Effector memory CD8-positive, alpha-beta T cell (primary cell): ENCODE results near the gene GZMB.

Experiments used
- ATAC-seq: fragments of 150-1000 bp; cut with Tn5 transposase; replicated peaks from 2 replicates; pipeline ENCODE4 v1.10.0; 2021; ENCODE audit warnings: mild to moderate bottlenecking, moderate library complexity
- DNase-seq, 3 experiments: peaks; one replicate each; pipeline ENCODE4 v3.0.0; 2021
- H3K27ac Mint-ChIP-seq, 2 donors: one replicate each; pipeline ENCODE4 v1.8.0; 2022; ENCODE audit warnings: mild to moderate bottlenecking in 2 of 2, mixed read lengths in 2 of 2, moderate library complexity in 2 of 2
- H3K27me3 Mint-ChIP-seq, 2 donors: one replicate each; pipeline ENCODE4 v1.8.0; 2022; ENCODE audit warnings: mixed read lengths in 2 of 2
- H3K36me3 Mint-ChIP-seq: one replicate; pipeline ENCODE4 v1.8.0; 2022; ENCODE audit warnings: mild to moderate bottlenecking, moderate library complexity, mixed read lengths; ENCODE audit not compliant: insufficient read depth
- H3K4me1 Mint-ChIP-seq, 2 donors: one replicate each; pipeline ENCODE4 v1.8.0; 2022; ENCODE audit warnings: low read depth in 2 of 2, mixed read lengths in 2 of 2
- H3K4me3 Mint-ChIP-seq, 2 donors: one replicate each; pipeline ENCODE4 v1.8.0; 2022; ENCODE audit warnings: mild to moderate bottlenecking in 2 of 2, mixed read lengths in 2 of 2, moderate library complexity in 2 of 2
- H3K9me3 Mint-ChIP-seq, 2 donors: one replicate each; pipeline ENCODE4 v1.8.0; 2022; ENCODE audit warnings: mixed read lengths in 2 of 2
- total RNA-seq, 9 experiments: gene quantifications; one replicate each; lab custom pipeline; 2026; lab: John Stamatoyannopoulos, UW

Gene GZMB, protein sequence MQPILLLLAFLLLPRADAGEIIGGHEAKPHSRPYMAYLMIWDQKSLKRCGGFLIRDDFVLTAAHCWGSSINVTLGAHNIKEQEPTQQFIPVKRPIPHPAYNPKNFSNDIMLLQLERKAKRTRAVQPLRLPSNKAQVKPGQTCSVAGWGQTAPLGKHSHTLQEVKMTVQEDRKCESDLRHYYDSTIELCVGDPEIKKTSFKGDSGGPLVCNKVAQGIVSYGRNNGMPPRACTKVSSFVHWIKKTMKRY
- total RNA-seq: 1.9 to 575 (median 192) reads per million in 9 experiments

DNA sequence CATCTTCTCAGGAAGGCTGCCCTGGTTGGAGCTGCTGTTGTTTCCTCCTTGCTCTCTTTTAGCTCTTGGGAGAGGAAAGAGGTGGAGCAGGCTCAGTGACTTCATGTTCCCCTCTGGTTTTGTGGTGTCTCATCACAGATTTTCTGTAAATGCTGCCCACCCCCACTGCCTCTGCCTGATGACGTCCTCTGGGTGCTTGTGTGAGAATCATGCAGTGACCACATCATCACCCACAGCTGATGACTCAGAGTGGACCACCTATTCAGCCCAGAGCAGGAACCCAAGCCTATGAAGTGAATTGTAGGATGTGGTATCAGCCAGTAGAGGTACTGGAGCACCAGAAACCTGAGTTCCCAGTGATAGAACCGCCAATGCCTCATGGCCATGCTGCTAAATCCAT is at the start of gene GZMB:
Gene GZMB, minus strand, starts transcription at position 33 of the 400 bp plus-strand sequence. Its CDS starts 30 bp downstream, at position 3.
- Mint-ChIP-seq H3K36me3 (peaks cover 47% of the 10 kb centered on the region), H3K4me3 (peak within 1 kb of the TSS; percentile 87 to 88), H3K4me1 (peaks cover 42 to 43% of the 10 kb centered on the region in 2 donors), H3K9me3 (no peaks in the 10 kb centered on the region), H3K27me3 (no peaks in the 10 kb centered on the region), H3K27ac (peak within 1 kb of the TSS; percentile 97 to 98)
- ATAC-seq (peak; percentile 96), DNase-seq (peak; percentile 73 to 85 (median 78))

DNA sequence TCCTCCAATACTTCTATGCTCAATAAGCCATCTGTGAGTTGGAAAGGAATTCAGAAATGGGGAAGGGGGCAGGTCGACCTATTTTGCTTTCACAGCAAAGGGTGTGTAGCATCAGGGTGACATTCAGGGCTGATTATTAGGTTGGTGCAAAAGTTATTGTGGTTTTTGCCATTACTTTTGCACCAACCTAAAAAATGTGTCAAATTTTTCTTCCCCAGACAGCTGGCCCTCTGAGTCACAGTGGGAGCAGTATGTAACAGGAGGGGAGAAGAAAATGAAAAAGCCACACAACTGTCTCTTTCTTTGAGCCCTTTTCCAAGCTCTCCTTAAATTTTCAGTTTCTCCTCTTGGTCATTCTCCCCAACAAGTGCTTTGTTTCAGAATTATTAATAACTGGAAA is 47.1 kb upstream of the GZMB start:
- Mint-ChIP-seq H3K9me3 (no peaks in the 10 kb centered on the region), H3K36me3 (peaks cover 4% of the 10 kb centered on the region), H3K4me3 (peak overlapping the region; percentile 93 to 96), H3K27ac (peak overlapping the region; percentile 90 to 95), H3K4me1 (peaks cover 41 to 64% of the 10 kb centered on the region in 2 donors), H3K27me3 (no peaks in the 10 kb centered on the region)
- ATAC-seq (no peak), DNase-seq (no peak)

DNA sequence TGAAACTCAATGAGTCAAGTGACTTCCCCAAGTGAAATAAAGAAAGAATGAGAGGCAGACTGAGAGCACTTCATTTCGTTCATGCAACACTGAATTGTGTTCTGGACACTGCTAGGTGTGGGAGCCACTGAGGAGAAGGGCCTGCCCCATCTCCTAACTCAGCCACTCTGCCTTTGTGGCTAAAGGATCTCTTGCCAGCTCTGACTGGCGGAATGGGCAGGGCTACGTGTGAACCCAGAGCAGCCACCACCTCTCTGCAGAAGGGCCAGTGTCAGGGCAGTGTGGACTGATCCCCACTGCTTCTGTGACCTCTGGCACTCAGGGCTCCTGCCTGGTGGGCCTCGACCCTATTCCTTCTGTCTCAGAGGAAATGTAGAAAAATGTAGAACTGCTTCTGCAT is 46.5 kb upstream of the GZMB start:
- DNase-seq: no peak
- peaks cover 43 to 68% of the 10 kb centered on the region in 2 donors for H3K4me1 Mint-ChIP-seq
- no peaks in the 10 kb centered on the region for H3K27me3 Mint-ChIP-seq

DNA sequence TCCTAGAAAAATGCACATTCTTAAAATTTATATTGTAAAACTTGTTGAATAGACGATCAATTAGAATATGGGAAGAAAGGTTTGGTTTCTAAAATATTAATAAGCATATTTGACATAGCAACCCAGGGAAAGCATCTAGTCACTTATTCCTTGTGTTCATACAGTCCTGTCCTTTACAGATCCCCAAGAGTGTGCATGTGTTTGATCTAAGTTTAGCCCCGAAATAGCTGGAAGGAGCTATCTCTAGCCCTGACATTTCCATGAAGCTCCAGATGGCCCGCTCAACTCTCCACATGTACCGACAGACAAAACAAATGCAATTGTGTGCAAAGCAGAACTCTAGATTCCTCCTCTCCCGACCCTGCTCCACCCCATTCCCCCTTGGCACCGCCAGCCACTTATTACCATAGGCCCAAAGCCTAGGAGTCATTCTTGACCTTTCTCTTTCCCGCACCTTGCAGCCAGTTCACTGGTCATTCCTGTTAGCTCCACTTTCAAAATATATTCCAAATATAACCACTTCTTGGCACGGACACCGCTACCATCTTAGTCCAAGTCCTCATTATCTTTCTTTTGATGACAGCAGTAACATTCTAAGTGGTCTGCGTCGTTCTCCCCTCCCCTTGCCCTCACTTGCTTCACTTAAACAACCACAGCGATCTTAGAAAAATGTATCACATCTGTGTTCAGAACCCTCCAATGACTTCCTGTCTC is 45.4 kb upstream of the GZMB start:
- no peaks in the 10 kb centered on the region for H3K9me3 Mint-ChIP-seq
- ATAC-seq: peak; percentile 72
- H3K4me1 Mint-ChIP-seq: peaks cover 48 to 74% of the 10 kb centered on the region in 2 donors
- no peak for DNase-seq
- H3K27ac Mint-ChIP-seq: peak overlapping the region; percentile 90 to 95
- H3K36me3 Mint-ChIP-seq: peaks cover 4% of the 10 kb centered on the region
- H3K27me3 Mint-ChIP-seq: no peaks in the 10 kb centered on the region
- peak overlapping the region; percentile 93 to 96 for H3K4me3 Mint-ChIP-seq

More for the DNA sequence above, 46.5 kb upstream of the GZMB start:
- no peak for ATAC-seq
- Mint-ChIP-seq H3K4me3 (peak overlapping the region; percentile 93 to 96), H3K27ac (peak overlapping the region; percentile 90 to 95), H3K36me3 (peaks cover 4% of the 10 kb centered on the region), H3K9me3 (no peaks in the 10 kb centered on the region)

DNA sequence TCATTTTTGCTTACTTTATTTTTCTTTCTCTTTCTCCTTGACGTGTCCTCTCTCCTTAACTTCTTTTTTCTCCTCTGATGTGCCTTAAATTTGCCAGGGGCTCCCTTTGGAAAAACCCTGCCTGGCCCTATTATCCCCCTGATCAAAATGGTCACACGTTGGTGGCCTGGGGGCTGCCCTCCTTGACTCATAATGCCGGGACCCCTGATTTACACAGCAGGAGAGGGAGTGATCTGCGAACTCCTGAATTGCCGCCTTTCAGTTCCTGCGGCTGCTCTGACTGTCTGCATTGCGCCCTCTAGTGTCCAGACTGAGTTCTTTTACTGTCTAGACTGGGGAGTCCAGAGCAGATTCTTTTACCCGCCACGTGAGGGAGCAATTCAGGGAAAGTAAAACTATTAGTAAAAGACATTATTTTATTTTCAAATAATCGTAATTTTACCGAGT is 44.8 kb upstream of the GZMB start:
- Mint-ChIP-seq H3K4me1 (peaks cover 49 to 80% of the 10 kb centered on the region in 2 donors), H3K27ac (peak overlapping the region; percentile 89 to 95), H3K9me3 (no peaks in the 10 kb centered on the region), H3K36me3 (peaks cover 4% of the 10 kb centered on the region), H3K27me3 (no peaks in the 10 kb centered on the region), H3K4me3 (peak overlapping the region; percentile 93 to 96)
- ATAC-seq (peak; percentile 75), DNase-seq (peak; percentile 79 to 87 (median 80))

DNA sequence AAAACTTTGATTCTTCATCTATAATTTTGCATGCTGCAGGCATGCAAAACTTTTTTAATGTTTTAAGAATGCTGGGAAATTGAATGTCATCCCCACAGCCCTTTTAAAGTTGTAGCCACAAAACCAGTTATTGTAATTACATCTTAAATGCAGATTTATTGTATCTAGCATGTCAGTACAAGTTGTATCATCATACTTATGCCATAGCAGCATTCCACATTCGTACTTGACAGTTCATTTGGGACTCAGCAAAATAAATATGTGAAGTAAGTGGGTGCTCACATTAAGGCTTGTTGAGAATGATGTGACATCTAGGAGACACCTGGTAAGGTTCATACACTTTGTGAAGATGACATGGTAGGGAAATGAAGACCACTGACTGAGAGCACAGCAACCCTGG is 44.0 kb upstream of the GZMB start:
- ATAC-seq: no peak
- peaks cover 10% of the 10 kb centered on the region for H3K36me3 Mint-ChIP-seq

DNA sequence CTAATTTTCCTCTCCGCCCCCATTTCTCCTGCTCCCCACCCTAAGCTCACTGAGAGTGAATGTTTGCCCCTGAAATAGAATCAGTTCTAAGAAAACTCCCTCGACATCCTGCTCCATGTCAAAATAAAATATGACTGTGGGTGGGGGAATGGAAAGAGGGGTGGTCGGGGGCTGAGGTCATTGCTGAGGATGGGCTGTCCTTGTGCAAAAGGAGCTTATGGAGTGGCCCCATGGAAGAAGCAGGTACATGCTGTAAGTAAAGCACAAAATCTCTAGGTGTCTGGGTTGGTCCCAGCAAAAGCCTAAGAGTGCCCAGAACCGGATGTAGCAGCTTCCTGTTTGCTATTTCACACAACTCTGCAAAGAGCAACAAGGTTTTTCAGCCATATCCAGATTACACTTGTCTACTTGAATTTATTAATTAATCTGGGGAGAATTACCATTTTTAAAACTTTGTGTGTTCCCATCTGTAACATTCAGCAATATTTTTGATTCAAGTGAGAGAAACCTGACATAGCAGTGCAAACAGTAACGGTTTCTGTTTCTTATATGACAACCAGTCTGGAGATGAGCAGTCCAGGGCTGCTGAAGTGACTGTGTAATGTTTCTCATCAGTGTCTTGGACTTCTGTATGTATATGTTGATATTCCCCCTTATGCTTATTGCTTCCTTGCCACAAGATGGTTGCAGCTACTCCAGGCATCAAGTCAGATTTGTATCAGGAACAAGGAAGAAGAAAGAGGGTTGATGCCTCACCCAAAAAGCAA is 40.4 kb upstream of the GZMB start:
- peak overlapping the region; percentile 88 to 99 for H3K27ac Mint-ChIP-seq
- peak overlapping the region; percentile 79 to 92 for H3K4me3 Mint-ChIP-seq
- H3K36me3 Mint-ChIP-seq: peaks cover 8% of the 10 kb centered on the region
- ATAC-seq (peak; percentile 48), DNase-seq (peak in 1 of 3 experiments; percentile 50)
- H3K4me1 Mint-ChIP-seq: peaks cover 49 to 69% of the 10 kb centered on the region in 2 donors
- H3K27me3 Mint-ChIP-seq: no peaks in the 10 kb centered on the region
- no peaks in the 10 kb centered on the region for H3K9me3 Mint-ChIP-seq

More for the DNA sequence above, 44.0 kb upstream of the GZMB start:
- peak overlapping the region; percentile 93 to 96 for H3K4me3 Mint-ChIP-seq
- peaks cover 56 to 85% of the 10 kb centered on the region in 2 donors for H3K4me1 Mint-ChIP-seq
- no peaks in the 10 kb centered on the region for H3K27me3 Mint-ChIP-seq
- DNase-seq: no peak
- no peaks in the 10 kb centered on the region for H3K9me3 Mint-ChIP-seq
- H3K27ac Mint-ChIP-seq: peak overlapping the region; percentile 89 to 95

DNA sequence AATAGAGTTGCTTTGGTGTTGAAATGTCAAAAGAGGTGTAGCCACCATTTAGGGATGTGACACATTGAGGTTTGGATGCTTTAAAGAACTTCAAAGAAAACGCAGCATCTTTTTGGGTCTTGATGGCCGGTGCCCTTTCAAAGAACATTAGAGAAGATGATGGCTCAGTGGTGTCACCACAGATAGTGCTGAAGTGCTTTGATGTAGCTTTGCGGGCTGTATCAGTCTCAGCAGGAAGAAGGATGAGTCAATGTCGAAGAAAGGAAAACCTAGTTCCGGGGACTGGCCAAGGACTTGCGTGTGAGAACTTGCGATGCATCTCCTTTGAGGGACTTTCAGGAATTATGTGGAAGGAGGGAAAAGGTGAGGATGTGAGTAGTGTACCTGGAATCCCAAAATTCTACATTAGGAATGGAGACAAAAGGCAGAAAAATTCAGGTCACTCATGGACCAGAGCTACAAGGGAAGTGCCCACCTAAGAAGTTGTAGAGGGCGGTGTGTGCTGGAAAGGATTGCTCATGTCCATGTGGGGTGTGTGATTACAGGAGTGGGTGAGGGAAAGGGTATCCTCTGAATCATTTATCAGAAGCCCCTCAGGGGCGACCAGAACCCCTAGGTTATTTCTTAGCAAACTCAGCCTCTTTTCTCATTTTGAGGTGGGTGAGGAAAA is 39.7 kb upstream of the GZMB start:
- Mint-ChIP-seq H3K9me3 (no peaks in the 10 kb centered on the region), H3K27me3 (no peaks in the 10 kb centered on the region), H3K4me1 (peaks cover 45 to 69% of the 10 kb centered on the region in 2 donors), H3K27ac (peak overlapping the region; percentile 88 to 99), H3K36me3 (peaks cover 8% of the 10 kb centered on the region), H3K4me3 (peak overlapping the region; percentile 79 to 92)
- peak; percentile 90 for ATAC-seq
- DNase-seq: peak; percentile 62 to 73 (median 67)

DNA sequence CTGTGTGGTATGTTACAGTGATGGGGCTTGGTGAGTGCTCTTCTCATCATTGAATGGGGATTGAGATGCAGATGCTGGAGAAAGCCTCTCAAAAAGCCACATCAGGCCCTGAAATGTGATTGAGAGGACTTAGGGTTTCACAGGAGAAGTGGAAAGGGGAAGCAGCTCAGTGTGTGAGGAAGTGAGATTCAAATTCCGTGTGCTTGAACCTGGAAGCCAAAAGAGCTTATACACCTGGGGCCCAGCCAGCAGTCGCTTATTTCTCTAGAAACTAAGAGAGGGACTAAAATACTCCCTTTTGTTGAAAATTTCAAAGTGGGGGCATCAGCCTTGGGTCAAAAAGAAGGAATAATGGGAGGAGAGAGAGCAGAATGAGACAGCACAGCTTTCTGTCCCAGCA is 39.1 kb upstream of the GZMB start:
- DNase-seq (no peak), ATAC-seq (no peak)
- peak overlapping the region; percentile 79 to 92 for H3K4me3 Mint-ChIP-seq
- no peaks in the 10 kb centered on the region for H3K9me3 Mint-ChIP-seq
- H3K27ac Mint-ChIP-seq: peak overlapping the region; percentile 88 to 99
- H3K27me3 Mint-ChIP-seq: no peaks in the 10 kb centered on the region
- peaks cover 40 to 67% of the 10 kb centered on the region in 2 donors for H3K4me1 Mint-ChIP-seq
- peaks cover 8% of the 10 kb centered on the region for H3K36me3 Mint-ChIP-seq

DNA sequence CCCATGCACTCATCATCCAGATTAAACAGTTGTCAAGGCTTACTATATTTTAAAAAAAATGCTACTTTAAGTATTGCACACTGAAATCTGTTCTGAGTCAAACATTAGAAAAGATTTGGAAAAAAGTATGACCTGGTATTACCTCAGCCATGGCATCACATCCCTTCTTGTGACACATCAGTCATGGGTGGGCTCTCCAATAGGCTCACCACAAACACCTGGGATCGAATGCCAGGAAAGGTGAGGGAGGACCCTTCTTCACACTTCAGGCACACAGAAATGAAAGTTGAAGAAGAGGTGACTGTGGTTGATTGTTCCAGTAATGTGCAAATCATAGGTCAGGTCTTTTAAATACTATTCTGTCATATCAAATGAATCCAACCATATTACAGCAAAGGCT is 36.6 kb upstream of the GZMB start:
- H3K27me3 Mint-ChIP-seq: no peaks in the 10 kb centered on the region
- peaks cover 35 to 61% of the 10 kb centered on the region in 2 donors for H3K4me1 Mint-ChIP-seq
- H3K27ac Mint-ChIP-seq: peak overlapping the region in 1 of 2 donors; percentile 56
- H3K9me3 Mint-ChIP-seq: no peaks in the 10 kb centered on the region
- DNase-seq (no peak), ATAC-seq (no peak)
- H3K4me3 Mint-ChIP-seq: no peak overlapping the region
- peaks cover 8% of the 10 kb centered on the region for H3K36me3 Mint-ChIP-seq

DNA sequence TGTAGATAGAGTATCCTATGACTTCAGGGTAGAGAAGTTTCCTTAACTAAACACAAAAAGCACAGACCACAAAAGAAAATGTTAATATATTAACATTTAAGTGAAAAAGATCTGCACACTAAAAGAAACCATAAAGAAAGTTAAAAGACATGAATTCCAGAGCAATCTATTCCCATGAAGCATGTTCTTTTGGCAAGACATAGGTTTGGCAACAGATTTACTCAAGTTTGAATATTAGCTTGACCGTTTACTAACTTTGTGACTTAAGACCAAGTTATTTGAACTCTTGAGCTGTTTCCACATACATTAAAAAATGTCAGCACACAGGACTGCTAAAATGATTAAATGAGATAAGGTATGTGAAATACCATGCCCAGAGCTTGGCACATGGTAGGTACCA is 35.7 kb upstream of the GZMB start:
- Mint-ChIP-seq H3K9me3 (no peaks in the 10 kb centered on the region), H3K4me3 (no peak overlapping the region), H3K4me1 (peaks cover 41 to 60% of the 10 kb centered on the region in 2 donors), H3K27ac (peak overlapping the region in 1 of 2 donors; percentile 35), H3K36me3 (peaks cover 12% of the 10 kb centered on the region), H3K27me3 (no peaks in the 10 kb centered on the region)
- ATAC-seq (no peak), DNase-seq (no peak)

DNA sequence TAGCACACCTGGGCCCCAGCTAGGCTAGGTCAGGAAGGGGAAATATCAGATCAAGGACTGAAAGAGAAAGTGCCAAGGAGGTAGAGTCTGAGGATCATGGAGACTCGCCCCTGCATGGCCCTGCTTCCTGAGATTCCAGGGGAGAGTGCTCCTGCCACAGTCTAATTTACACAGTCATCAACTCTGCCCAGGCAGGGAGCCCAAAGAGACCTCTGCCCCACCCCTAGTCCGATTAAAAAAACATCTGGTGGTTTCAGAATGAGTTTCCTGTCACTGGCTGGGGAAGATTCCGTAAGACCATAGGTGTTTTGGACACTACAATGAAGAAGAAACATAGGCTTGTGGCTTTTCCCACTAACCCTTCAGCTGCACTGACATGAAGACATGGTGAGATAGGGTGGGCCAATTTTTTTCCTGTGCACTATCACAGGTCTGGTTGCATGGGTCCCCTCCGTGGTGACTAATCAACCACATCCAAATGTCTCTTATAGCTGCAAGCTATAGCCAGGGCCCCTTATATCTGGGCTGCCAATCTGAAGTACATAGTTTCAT is 31.5 kb upstream of the GZMB start:
- Mint-ChIP-seq H3K4me1 (peaks cover 44 to 66% of the 10 kb centered on the region in 2 donors), H3K27me3 (no peaks in the 10 kb centered on the region), H3K27ac (peak overlapping the region; percentile 23 to 67), H3K9me3 (no peaks in the 10 kb centered on the region), H3K4me3 (peak overlapping the region; percentile 66 to 73), H3K36me3 (peaks cover 4% of the 10 kb centered on the region)
- DNase-seq (no peak), ATAC-seq (peak; percentile 88)
